ENCODE measurements around the gene ST8SIA6.

DNA sequence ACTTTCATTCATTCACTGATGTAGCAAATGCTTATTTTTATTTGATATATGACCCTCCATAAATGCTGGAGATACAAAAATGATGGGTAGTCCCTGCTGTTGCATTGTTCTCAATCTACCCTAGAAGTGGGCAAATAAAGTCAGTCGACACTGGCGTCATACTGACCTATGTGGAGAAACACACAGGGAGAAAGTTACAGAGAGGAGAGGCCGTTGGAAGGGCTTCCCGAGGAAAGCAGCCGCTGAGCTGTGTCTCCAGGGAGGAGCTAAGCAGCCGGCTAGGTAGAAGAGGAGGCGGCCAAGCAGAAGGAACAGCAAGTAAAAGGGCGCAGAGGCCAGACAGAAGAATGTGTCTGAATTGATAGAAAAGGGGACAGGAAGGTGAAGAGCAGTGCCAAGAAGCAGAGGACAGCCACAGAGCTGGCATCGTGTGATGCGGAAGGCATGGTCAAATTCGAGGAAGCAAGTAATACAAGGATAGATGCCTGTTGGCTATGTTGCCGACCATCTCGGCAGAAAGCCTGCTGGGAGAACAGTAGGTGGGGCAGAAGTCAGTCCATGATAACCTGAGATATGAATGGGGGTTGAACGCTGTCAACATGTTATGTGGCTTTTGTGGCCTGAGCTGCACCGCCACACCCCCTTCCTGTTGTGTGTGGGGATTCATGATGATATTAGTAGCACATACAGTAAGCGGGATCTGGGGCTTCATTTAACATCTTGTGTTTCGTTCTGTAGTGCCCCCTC lies 25.9 kb downstream of the ST8SIA6 start:
- TF ChIP-seq CTCF (conservative IDR thresholded peaks at IDR 0.05; ENCODE audit: low read length) (no peak), EZH2phosphoT487 (IDR thresholded peaks at IDR 0.05; ENCODE audit: borderline replicate concordance, low read depth, low read length) (no peak)
